Measurements from ENCODE around the gene COL26A1. TPM values are rescaled to one million over a fixed set of nuclear protein-coding genes. Genes with fewer than 3 reads are reported as not detected.

Gene COL26A1
- total RNA-seq, 1 experiment from 2014 or later, result 42.6 TPM

DNA sequence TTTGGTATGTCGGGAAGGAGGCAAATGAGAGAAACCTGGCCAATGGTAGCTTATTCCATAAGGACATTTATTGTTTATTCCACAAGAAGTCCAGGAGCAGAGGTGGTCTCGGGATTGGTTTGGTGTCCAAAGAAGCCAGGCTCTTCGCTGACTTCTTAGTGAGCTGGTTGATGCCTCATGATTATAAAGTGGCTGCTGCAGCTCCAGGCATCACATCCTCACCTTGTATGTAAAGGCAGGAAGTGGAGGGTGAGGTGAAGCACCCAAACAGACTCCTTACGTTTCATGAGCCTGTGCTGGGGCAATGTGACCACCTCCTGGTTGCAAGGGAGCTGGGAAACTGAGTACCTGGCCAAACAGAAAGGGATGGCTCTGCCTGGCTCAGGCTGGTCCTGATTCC is 174.0 kb downstream of the COL26A1 start:
- no CpG with 5 or more reads among the region's 4 CpGs for WGBS (ENCODE audit: extremely low coverage, insufficient read length, low lambda C conversion rate)
- Mint-ChIP-seq H3K4me1 (peaks cover 4 to 9% of the 10 kb centered on the region in 2 experiments; a peak in 2 of 4 replicates), H3K9me3 (no peaks in the 10 kb centered on the region), H3K27ac (0 out of 7 replicates have a peak overlapping the region, but pooled peaks of 1 of the 3 experiments have one; percentile 36), H3K36me3 (ENCODE audit: insufficient read depth in 1 of 3, low read depth in 3 of 3) (peaks cover 0 to 2% (median 0%) of the 10 kb centered on the region in 3 experiments; a peak in 2 of 7 replicates), H3K27me3 (ENCODE audit: low read depth) (no peaks in the 10 kb centered on the region; the same call in 1 of the 2 replicates), H3K4me3 (no peak overlapping the region)
- no peak overlapping the region for H2BK20ac ChIP-seq (ENCODE audit: low read depth, low read length, poor library complexity, severe bottlenecking)
- H2AK5ac ChIP-seq (ENCODE audit: insufficient read length, low read length), result no peak overlapping the region
- H3K79me1 ChIP-seq (ENCODE audit: insufficient read depth, low read depth, low read length, poor library complexity, severe bottlenecking), result no peaks in the 10 kb centered on the region
- no peaks in the 10 kb centered on the region for H3K9me3 ChIP-seq (ENCODE audit: control insufficient read depth, low read depth, low read length)
- no peak overlapping the region for H3K18ac ChIP-seq (ENCODE audit: insufficient read length, low read depth, low read length)
- no peak for DNase-seq
- no peak overlapping the region for H2AFZ ChIP-seq (ENCODE audit: low read length)
- TF ChIP-seq, protein P1, sequence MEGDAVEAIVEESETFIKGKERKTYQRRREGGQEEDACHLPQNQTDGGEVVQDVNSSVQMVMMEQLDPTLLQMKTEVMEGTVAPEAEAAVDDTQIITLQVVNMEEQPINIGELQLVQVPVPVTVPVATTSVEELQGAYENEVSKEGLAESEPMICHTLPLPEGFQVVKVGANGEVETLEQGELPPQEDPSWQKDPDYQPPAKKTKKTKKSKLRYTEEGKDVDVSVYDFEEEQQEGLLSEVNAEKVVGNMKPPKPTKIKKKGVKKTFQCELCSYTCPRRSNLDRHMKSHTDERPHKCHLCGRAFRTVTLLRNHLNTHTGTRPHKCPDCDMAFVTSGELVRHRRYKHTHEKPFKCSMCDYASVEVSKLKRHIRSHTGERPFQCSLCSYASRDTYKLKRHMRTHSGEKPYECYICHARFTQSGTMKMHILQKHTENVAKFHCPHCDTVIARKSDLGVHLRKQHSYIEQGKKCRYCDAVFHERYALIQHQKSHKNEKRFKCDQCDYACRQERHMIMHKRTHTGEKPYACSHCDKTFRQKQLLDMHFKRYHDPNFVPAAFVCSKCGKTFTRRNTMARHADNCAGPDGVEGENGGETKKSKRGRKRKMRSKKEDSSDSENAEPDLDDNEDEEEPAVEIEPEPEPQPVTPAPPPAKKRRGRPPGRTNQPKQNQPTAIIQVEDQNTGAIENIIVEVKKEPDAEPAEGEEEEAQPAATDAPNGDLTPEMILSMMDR (conservative IDR thresholded peaks at IDR 0.05), result no peak
- no peak overlapping the region for H3K4me2 ChIP-seq (ENCODE audit: insufficient read depth, insufficient read length, low read length)
- no peaks in the 10 kb centered on the region for H3K4me1 ChIP-seq (ENCODE audit: insufficient read depth, low read length)
- H3K14ac ChIP-seq (ENCODE audit: insufficient read depth, low read length), result no peak overlapping the region
- H3K56ac ChIP-seq (ENCODE audit: insufficient read length, low read depth, low read length), result no peak overlapping the region
- H2BK120ac ChIP-seq (ENCODE audit: low read depth, low read length, poor library complexity, severe bottlenecking), result no peak overlapping the region
- H3K27me3 ChIP-seq (ENCODE audit: insufficient read depth, low read length), result no peaks in the 10 kb centered on the region
- no peak overlapping the region for H3K9ac ChIP-seq (ENCODE audit: extremely low read depth, insufficient read length, low read length)
- H4K5ac ChIP-seq (ENCODE audit: insufficient read length, low read depth, low read length), result no peak overlapping the region
- no peaks in the 10 kb centered on the region for H4K20me1 ChIP-seq (ENCODE audit: control insufficient read depth, insufficient read depth, insufficient read length)
- H4K8ac ChIP-seq (replicated peaks; ENCODE audit: insufficient read length, low read depth, low read length), result no peak overlapping the region
- no peak overlapping the region for H3K4ac ChIP-seq (ENCODE audit: low read depth, low read length)
- no peak overlapping the region for H2BK12ac ChIP-seq (ENCODE audit: insufficient read length, low read depth, low read length)
- H3K27ac ChIP-seq (ENCODE audit: insufficient read length, low read depth, low read length), result no peak overlapping the region
- H3K79me2 ChIP-seq (ENCODE audit: insufficient read depth, low read length), result no peaks in the 10 kb centered on the region; the same call in 1 of the 2 replicates
- no peak overlapping the region for H2BK15ac ChIP-seq (ENCODE audit: low read depth, low read length)
- H4K91ac ChIP-seq (ENCODE audit: insufficient read length, low read depth, low read length), result no peak overlapping the region
- H3T11ph ChIP-seq (ENCODE audit: low read length), result no peak overlapping the region
- H3K23me2 ChIP-seq (ENCODE audit: insufficient read length, low read depth, low read length, poor library complexity, severe bottlenecking), result no peaks in the 10 kb centered on the region
- no peak overlapping the region for H2BK5ac ChIP-seq (ENCODE audit: insufficient read length, low read length)
- no peak overlapping the region for H3K23ac ChIP-seq (ENCODE audit: insufficient read length, low read depth, low read length)
